ENCODE results near the gene P2RY6.

The P2RY6 gene

DNA sequence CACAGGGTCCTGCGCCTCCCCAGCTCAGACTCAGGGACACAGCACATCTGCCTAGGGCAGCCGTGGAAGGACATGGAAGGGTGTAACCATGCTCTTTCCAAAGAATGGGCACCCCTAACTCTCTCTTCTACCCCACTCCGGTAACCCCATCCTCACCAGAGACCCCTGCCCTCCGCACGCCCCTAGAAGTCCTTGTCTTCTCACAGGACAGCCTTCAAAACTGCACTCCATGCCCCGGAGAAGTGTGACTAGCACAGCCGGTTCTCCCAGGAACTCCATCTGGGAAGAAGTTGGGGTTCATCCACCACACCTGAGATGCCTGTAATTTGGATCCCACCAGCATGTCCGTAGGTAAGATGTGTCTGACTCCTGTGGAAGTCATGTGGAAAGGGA, 29.0 kb upstream of the P2RY6 start:
- Histone ChIP-seq H3K27ac (replicated peaks; ENCODE audit: low read length) (no peak overlapping the region), H2BK5ac (ENCODE audit: low read length) (no peak overlapping the region), H4K91ac (ENCODE audit: low read depth, low read length, poor library complexity) (peak overlapping the region; percentile 50), H3K9ac (ENCODE audit: low read depth, low read length, poor library complexity) (peak overlapping the region; percentile 22), H3K4me1 (ENCODE audit: control insufficient read depth in 2 of 2, insufficient read depth in 1 of 2, low read depth in 1 of 2, low read length in 2 of 2) (peaks cover 11 to 18% of the 10 kb centered on the region in 2 donors), H2BK15ac (ENCODE audit: low read length) (peak overlapping the region; percentile 69), H3K4ac (ENCODE audit: low read length) (no peak overlapping the region), H3K9me3 (replicated peaks in 1 of 2; ENCODE audit: control insufficient read depth in 2 of 2, insufficient read depth in 1 of 2, low read depth in 1 of 2, low read length in 2 of 2) (no peaks in the 10 kb centered on the region), H2BK12ac (ENCODE audit: low read length) (peak overlapping the region; percentile 60), H3K79me1 (ENCODE audit: low read depth, low read length) (no peaks in the 10 kb centered on the region), H3K4me3 (ENCODE audit: low read length in 2 of 2) (no peak overlapping the region), H2AK5ac (ENCODE audit: low read depth, low read length) (peak overlapping the region; percentile 89), H2AFZ (ENCODE audit: low read length) (peak overlapping the region; percentile 94), H4K8ac (ENCODE audit: low read depth, low read length) (peak overlapping the region; percentile 98), H3K23ac (ENCODE audit: low read depth, low read length, poor library complexity) (peak overlapping the region; percentile 57), H3K4me2 (ENCODE audit: insufficient read depth, low read length, poor library complexity, severe bottlenecking) (no peak overlapping the region), H3K14ac (ENCODE audit: low read length) (no peak overlapping the region), H3K27me3 (ENCODE audit: control insufficient read depth in 3 of 3, insufficient read depth in 3 of 3, low read depth in 1 of 3, low read length in 3 of 3) (no peaks in the 10 kb centered on the region), H3K18ac (ENCODE audit: low read length) (peak overlapping the region; percentile 60), H3K36me3 (replicated peaks in 1 of 2; ENCODE audit: control insufficient read depth in 2 of 2, insufficient read depth in 2 of 2, low read length in 2 of 2) (no peaks in the 10 kb centered on the region), H2BK120ac (ENCODE audit: low read depth, low read length) (no peak overlapping the region)
- WGBS, 2 donors (ENCODE audit: extremely low coverage in 2 of 2, insufficient read length in 2 of 2, insufficient replicate concordance in 1 of 2): no CpG with 5 or more reads among the region's 8 CpGs
- no peak for DNase-seq (ENCODE audit: low spot score)

DNA sequence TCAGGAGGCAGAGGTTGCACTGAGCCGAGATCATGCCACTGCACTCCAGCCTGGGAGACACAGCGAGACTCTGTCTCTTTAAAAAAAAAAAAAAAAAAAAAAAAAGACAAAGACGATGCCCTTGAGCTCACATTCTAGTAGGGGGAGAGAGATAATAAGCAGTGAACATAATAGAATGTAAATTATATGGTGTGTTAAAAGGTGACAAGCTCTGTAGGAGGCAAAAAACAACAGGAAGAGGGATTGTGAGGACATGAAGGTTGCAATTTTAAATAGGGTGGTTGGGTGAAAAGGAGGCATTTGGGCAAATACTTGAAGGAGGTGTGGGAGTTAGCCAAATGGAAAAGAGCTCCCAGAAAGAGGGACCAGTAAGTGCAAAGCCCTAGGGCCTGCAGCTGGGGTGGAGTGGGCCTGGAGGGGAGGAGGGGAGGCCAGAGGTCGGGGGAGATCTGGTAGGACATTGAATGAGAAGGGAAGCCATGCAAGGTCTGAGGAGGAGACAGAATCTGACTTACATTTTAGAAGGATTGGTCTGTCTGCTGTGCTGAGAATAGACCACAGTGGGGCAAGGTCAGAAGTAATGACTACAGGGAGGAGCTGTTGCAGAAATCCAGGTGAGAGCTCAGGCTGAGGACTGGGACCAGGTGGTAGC, 27.4 kb upstream of the P2RY6 start:
- Histone ChIP-seq H3K9me3 (replicated peaks in 1 of 2; ENCODE audit: control insufficient read depth in 2 of 2, insufficient read depth in 1 of 2, low read depth in 1 of 2, low read length in 2 of 2) (no peaks in the 10 kb centered on the region), H3K14ac (ENCODE audit: low read length) (no peak overlapping the region), H3K4me3 (ENCODE audit: low read length in 2 of 2) (no peak overlapping the region), H4K8ac (ENCODE audit: low read depth, low read length) (no peak overlapping the region), H3K18ac (ENCODE audit: low read length) (no peak overlapping the region), H4K91ac (ENCODE audit: low read depth, low read length, poor library complexity) (no peak overlapping the region), H3K23ac (ENCODE audit: low read depth, low read length, poor library complexity) (no peak overlapping the region), H3K4ac (ENCODE audit: low read length) (no peak overlapping the region), H2BK120ac (ENCODE audit: low read depth, low read length) (no peak overlapping the region), H3K79me1 (ENCODE audit: low read depth, low read length) (no peaks in the 10 kb centered on the region), H3K27ac (replicated peaks; ENCODE audit: low read length) (no peak overlapping the region), H2AK5ac (ENCODE audit: low read depth, low read length) (no peak overlapping the region), H2BK5ac (ENCODE audit: low read length) (no peak overlapping the region), H2BK12ac (ENCODE audit: low read length) (no peak overlapping the region), H3K9ac (ENCODE audit: low read depth, low read length, poor library complexity) (no peak overlapping the region), H2BK15ac (ENCODE audit: low read length) (no peak overlapping the region), H3K36me3 (replicated peaks in 1 of 2; ENCODE audit: control insufficient read depth in 2 of 2, insufficient read depth in 2 of 2, low read length in 2 of 2) (no peaks in the 10 kb centered on the region), H3K4me1 (ENCODE audit: control insufficient read depth in 2 of 2, insufficient read depth in 1 of 2, low read depth in 1 of 2, low read length in 2 of 2) (peaks cover 9 to 18% of the 10 kb centered on the region in 2 donors), H2AFZ (ENCODE audit: low read length) (peak overlapping the region; percentile 47), H3K27me3 (ENCODE audit: control insufficient read depth in 3 of 3, insufficient read depth in 3 of 3, low read depth in 1 of 3, low read length in 3 of 3) (no peaks in the 10 kb centered on the region), H3K4me2 (ENCODE audit: insufficient read depth, low read length, poor library complexity, severe bottlenecking) (no peak overlapping the region)
- DNase-seq (ENCODE audit: low spot score): no peak
- no CpG with 5 or more reads among the region's 4 CpGs for WGBS, 2 donors (ENCODE audit: extremely low coverage in 2 of 2, insufficient read length in 2 of 2, insufficient replicate concordance in 1 of 2)

GRCh38 chr11:73245461-73245860, 26.7 kb upstream of the P2RY6 start:
- H2BK5ac ChIP-seq (ENCODE audit: low read length): no peak overlapping the region
- no peak overlapping the region for H2BK120ac ChIP-seq (ENCODE audit: low read depth, low read length)
- no peak overlapping the region for H3K23ac ChIP-seq (ENCODE audit: low read depth, low read length, poor library complexity)
- no peak overlapping the region for H3K27ac ChIP-seq (replicated peaks; ENCODE audit: low read length)
- H3K9ac ChIP-seq (ENCODE audit: low read depth, low read length, poor library complexity): no peak overlapping the region
- H3K18ac ChIP-seq (ENCODE audit: low read length): peak overlapping the region; percentile 11
- no peaks in the 10 kb centered on the region for H3K79me1 ChIP-seq (ENCODE audit: low read depth, low read length)
- no peak overlapping the region for H3K4me3 ChIP-seq (ENCODE audit: low read length in 2 of 2)
- no peak overlapping the region for H3K4ac ChIP-seq (ENCODE audit: low read length)
- H3K4me2 ChIP-seq (ENCODE audit: insufficient read depth, low read length, poor library complexity, severe bottlenecking): no peak overlapping the region
- H4K91ac ChIP-seq (ENCODE audit: low read depth, low read length, poor library complexity): no peak overlapping the region
- no peaks in the 10 kb centered on the region for H3K27me3 ChIP-seq (ENCODE audit: control insufficient read depth in 3 of 3, insufficient read depth in 3 of 3, low read depth in 1 of 3, low read length in 3 of 3)
- peaks cover 2 to 18% of the 10 kb centered on the region in 2 donors for H3K4me1 ChIP-seq (ENCODE audit: control insufficient read depth in 2 of 2, insufficient read depth in 1 of 2, low read depth in 1 of 2, low read length in 2 of 2)
- no peak overlapping the region for H2BK12ac ChIP-seq (ENCODE audit: low read length)
- no CpG with 5 or more reads among the region's 6 CpGs for WGBS, 2 donors (ENCODE audit: extremely low coverage in 2 of 2, insufficient read length in 2 of 2, insufficient replicate concordance in 1 of 2)
- no peak overlapping the region for H2BK15ac ChIP-seq (ENCODE audit: low read length)
- H2AFZ ChIP-seq (ENCODE audit: low read length): peak overlapping the region; percentile 33
- no peaks in the 10 kb centered on the region for H3K36me3 ChIP-seq (replicated peaks in 1 of 2; ENCODE audit: control insufficient read depth in 2 of 2, insufficient read depth in 2 of 2, low read length in 2 of 2)
- H3K9me3 ChIP-seq (replicated peaks in 1 of 2; ENCODE audit: control insufficient read depth in 2 of 2, insufficient read depth in 1 of 2, low read depth in 1 of 2, low read length in 2 of 2): no peaks in the 10 kb centered on the region
- DNase-seq (ENCODE audit: low spot score): no peak
- no peak overlapping the region for H2AK5ac ChIP-seq (ENCODE audit: low read depth, low read length)
- no peak overlapping the region for H4K8ac ChIP-seq (ENCODE audit: low read depth, low read length)
- H3K14ac ChIP-seq (ENCODE audit: low read length): no peak overlapping the region

- H3K36me3 ChIP-seq (replicated peaks in 1 of 2; ENCODE audit: control insufficient read depth in 2 of 2, insufficient read depth in 2 of 2, low read length in 2 of 2): no peaks in the 10 kb centered on the region
- H3K18ac ChIP-seq (ENCODE audit: low read length): no peak overlapping the region
- H3K23ac ChIP-seq (ENCODE audit: low read depth, low read length, poor library complexity): no peak overlapping the region
- H2AFZ ChIP-seq (ENCODE audit: low read length): no peak overlapping the region
- no peaks in the 10 kb centered on the region for H3K79me1 ChIP-seq (ENCODE audit: low read depth, low read length)
- no peak overlapping the region for H2BK12ac ChIP-seq (ENCODE audit: low read length)
- H3K4me3 ChIP-seq (ENCODE audit: low read length in 2 of 2): no peak overlapping the region
- H4K8ac ChIP-seq (ENCODE audit: low read depth, low read length): no peak overlapping the region
- H3K14ac ChIP-seq (ENCODE audit: low read length): no peak overlapping the region
- no peak overlapping the region for H4K91ac ChIP-seq (ENCODE audit: low read depth, low read length, poor library complexity)
- H2BK15ac ChIP-seq (ENCODE audit: low read length): no peak overlapping the region
- no peaks in the 10 kb centered on the region for H3K27me3 ChIP-seq (ENCODE audit: control insufficient read depth in 3 of 3, insufficient read depth in 3 of 3, low read depth in 1 of 3, low read length in 3 of 3)
- no peak overlapping the region for H2BK5ac ChIP-seq (ENCODE audit: low read length)
- WGBS, 2 donors (ENCODE audit: extremely low coverage in 2 of 2, insufficient read length in 2 of 2, insufficient replicate concordance in 1 of 2): no CpG with 5 or more reads among the region's 2 CpGs
- H2BK120ac ChIP-seq (ENCODE audit: low read depth, low read length): no peak overlapping the region
- no peak overlapping the region for H2AK5ac ChIP-seq (ENCODE audit: low read depth, low read length)
- H3K4ac ChIP-seq (ENCODE audit: low read length): no peak overlapping the region
- H3K9me3 ChIP-seq (replicated peaks in 1 of 2; ENCODE audit: control insufficient read depth in 2 of 2, insufficient read depth in 1 of 2, low read depth in 1 of 2, low read length in 2 of 2): no peaks in the 10 kb centered on the region
- no peak overlapping the region for H3K9ac ChIP-seq (ENCODE audit: low read depth, low read length, poor library complexity)
- DNase-seq (ENCODE audit: low spot score): no peak
- H3K27ac ChIP-seq (replicated peaks; ENCODE audit: low read length): no peak overlapping the region
- peaks cover 2 to 18% of the 10 kb centered on the region in 2 donors for H3K4me1 ChIP-seq (ENCODE audit: control insufficient read depth in 2 of 2, insufficient read depth in 1 of 2, low read depth in 1 of 2, low read length in 2 of 2)
- no peak overlapping the region for H3K4me2 ChIP-seq (ENCODE audit: insufficient read depth, low read length, poor library complexity, severe bottlenecking)
These were observed 25.8 kb upstream of the P2RY6 start for GRCh38 chr11:73246303-73246702.

Measured in neuronal stem cell (in vitro differentiated cells).